BJ (cell line): Measurements from ENCODE around the gene TIAM2. TPM values are rescaled to one million over a fixed set of nuclear protein-coding genes. Genes with fewer than 3 reads are reported as not detected.

Experiments used
- CTCF ChIA-PET: fragments of 350-600 bp; formaldehyde crosslinking; extraction: SDS; loops from one replicate; lab custom pipeline; 2021; ENCODE audit warnings: antibody characterized with exemption, inconsistent platforms; lab: Yijun Ruan, JAX
- POLR2A ChIA-PET: fragments of 300-600 bp; sonication (Branson Sonifier 250); formaldehyde crosslinking; extraction: SDS; loops from one replicate; lab custom pipeline; 2021; ENCODE audit warnings: antibody characterized with exemption; lab: Charles Lee
- DNase-seq: peaks from one replicate; pipeline ENCODE4 v3.0.0-alpha.2; 2011; ENCODE audit warnings: low read depth
- H3K27me3 ChIP-seq: 2 replicates; pipeline ENCODE4 v1.6.0; 2011; ENCODE audit warnings: low read length; ENCODE audit not compliant: control insufficient read depth, insufficient read depth
- H3K36me3 ChIP-seq: 2 replicates; pipeline ENCODE4 v1.5.1; 2011; ENCODE audit warnings: low read length; ENCODE audit not compliant: control insufficient read depth, insufficient read depth
- H3K4me3 ChIP-seq: 2 replicates; pipeline ENCODE4 v1.5.1; 2011; ENCODE audit warnings: low read depth, mild to moderate bottlenecking, control low read depth, low read length
- polyA plus RNA-seq: library from polyadenylated mRNA; depleted of rRNA; stranded (reverse); fragments of >200 nt; gene quantifications from 2 replicates; pipeline ENCODE4 v1.2.3, GENCODE V29; 2011
- TF ChIP-seq, protein P1 (sequence below): IDR thresholded peaks from 2 replicates; pipeline ENCODE4 v1.5.1; 2011; ENCODE audit warnings: low read depth, mild to moderate bottlenecking, control low read depth, inconsistent platforms, low read length, moderate library complexity; ENCODE audit not compliant: insufficient read depth

Gene TIAM2
- polyA plus RNA-seq, 1 experiment: 4.6 TPM

GRCh38 chr6:155085582-155086257, 90.6 kb downstream of the TIAM2 start:
- no peak for DNase-seq
- ChIA-PET POLR2A (no interaction called here), CTCF (interaction anchor here (0.6 to 1.3 kb wide), 3 partner anchors 14 to 88 kb away, joined by 3 to 4 read pairs (median 3); no protein-coding TSS in a partner anchor)
- TF ChIP-seq, protein P1, sequence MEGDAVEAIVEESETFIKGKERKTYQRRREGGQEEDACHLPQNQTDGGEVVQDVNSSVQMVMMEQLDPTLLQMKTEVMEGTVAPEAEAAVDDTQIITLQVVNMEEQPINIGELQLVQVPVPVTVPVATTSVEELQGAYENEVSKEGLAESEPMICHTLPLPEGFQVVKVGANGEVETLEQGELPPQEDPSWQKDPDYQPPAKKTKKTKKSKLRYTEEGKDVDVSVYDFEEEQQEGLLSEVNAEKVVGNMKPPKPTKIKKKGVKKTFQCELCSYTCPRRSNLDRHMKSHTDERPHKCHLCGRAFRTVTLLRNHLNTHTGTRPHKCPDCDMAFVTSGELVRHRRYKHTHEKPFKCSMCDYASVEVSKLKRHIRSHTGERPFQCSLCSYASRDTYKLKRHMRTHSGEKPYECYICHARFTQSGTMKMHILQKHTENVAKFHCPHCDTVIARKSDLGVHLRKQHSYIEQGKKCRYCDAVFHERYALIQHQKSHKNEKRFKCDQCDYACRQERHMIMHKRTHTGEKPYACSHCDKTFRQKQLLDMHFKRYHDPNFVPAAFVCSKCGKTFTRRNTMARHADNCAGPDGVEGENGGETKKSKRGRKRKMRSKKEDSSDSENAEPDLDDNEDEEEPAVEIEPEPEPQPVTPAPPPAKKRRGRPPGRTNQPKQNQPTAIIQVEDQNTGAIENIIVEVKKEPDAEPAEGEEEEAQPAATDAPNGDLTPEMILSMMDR: no peak
- Histone ChIP-seq H3K36me3 (0 out of 2 replicates have a peak, but pooled peaks cover 2% of the 10 kb centered on the region), H3K27me3 (no peaks in the 10 kb centered on the region), H3K4me3 (no peak overlapping the region)

DNA sequence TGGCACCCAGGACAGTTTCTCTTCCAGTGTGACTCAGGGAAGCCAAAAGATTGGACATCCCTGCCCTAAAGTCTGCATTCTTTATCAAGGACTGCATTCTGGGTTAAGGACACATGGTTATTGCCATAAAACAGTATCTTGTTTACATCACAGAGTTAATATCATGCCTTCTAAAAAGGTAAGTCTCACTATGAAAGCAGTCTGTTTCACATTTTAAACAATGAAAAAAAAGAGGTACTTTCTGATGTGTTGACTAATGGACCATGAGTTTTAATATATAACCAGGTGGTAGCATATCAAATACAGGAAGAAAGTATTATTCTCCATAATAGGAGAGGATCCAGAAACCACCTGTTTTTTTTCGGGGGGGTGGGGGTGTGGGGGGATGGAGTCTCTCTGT, 93.7 kb downstream of the TIAM2 start:
- no peak for DNase-seq
- ChIA-PET CTCF (no interaction called here), POLR2A (no interaction called here)
- no peak overlapping the region for H3K4me3 ChIP-seq
- TF ChIP-seq, protein P1: no peak
- 0 out of 2 replicates have a peak, but pooled peaks cover 2% of the 10 kb centered on the region for H3K36me3 ChIP-seq
- H3K27me3 ChIP-seq: no peaks in the 10 kb centered on the region

- Histone ChIP-seq H3K27me3 (no peaks in the 10 kb centered on the region), H3K4me3 (no peak overlapping the region), H3K36me3 (0 out of 2 replicates have a peak, but pooled peaks cover 2% of the 10 kb centered on the region)
- ChIA-PET CTCF (interaction anchor here (1.1 to 1.6 kb wide), 3 partner anchors 8 to 64 kb away, joined by 3 read pairs; no protein-coding TSS in a partner anchor), POLR2A (no interaction called here)
- TF ChIP-seq, protein P1: no peak
- no peak for DNase-seq
Measured at GRCh38 chr6:155089746-155090145, 94.6 kb downstream of the TIAM2 start.

DNA sequence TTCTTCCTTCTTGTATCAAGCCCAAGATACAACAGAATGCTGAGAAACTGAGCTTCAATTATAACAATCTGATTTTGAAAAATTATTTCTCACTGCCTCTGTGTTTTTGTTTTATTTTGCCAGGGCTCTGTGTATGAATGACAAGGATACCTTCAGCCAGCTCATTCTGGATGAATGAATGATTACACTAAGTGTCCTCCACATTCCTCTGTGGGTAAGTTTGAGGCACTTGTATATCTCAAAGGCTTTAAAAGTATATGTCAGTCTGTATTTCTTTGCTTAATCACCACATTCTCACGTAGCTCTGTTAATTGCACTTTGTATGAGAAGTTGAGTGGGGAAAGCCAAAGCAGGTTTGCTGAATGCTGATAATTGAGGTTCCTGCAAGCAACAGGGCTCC, 95.1 kb downstream of the TIAM2 start:
- Histone ChIP-seq H3K27me3 (no peaks in the 10 kb centered on the region), H3K36me3 (0 out of 2 replicates have a peak, but pooled peaks cover 2% of the 10 kb centered on the region), H3K4me3 (no peak overlapping the region)
- ChIA-PET CTCF (interaction anchor here (1.1 to 1.6 kb wide), 3 partner anchors 9 to 64 kb away, joined by 3 read pairs; no protein-coding TSS in a partner anchor), POLR2A (no interaction called here)
- TF ChIP-seq, protein P1: no peak
- no peak for DNase-seq

GRCh38 chr6:155091756-155092155, 96.6 kb downstream of the TIAM2 start:
- CTCF ChIA-PET: interaction anchor here (1.1 kb wide), 1 partner anchor 164 kb away, joined by 4 read pairs; no protein-coding TSS in a partner anchor

More at GRCh38 chr6:155091756-155092155, 96.6 kb downstream of the TIAM2 start:
- POLR2A ChIA-PET: no interaction called here
- H3K27me3 ChIP-seq: no peaks in the 10 kb centered on the region
- no peak for DNase-seq
- H3K4me3 ChIP-seq: no peak overlapping the region
- TF ChIP-seq, protein P1: no peak
- 0 out of 2 replicates have a peak, but pooled peaks cover 2% of the 10 kb centered on the region for H3K36me3 ChIP-seq
